ENCODE results near the gene KRTAP5-11.
"Not testable (repeated sequence)": the region's sequence is repeated elsewhere in the genome, so short reads cannot be mapped to it uniquely, and the experiment has no call there.

The KRTAP5-11 gene

GRCh38 chr11:71604798-71605488, 22.3 kb upstream of the KRTAP5-11 start:
- TF ChIP-seq, protein P1, sequence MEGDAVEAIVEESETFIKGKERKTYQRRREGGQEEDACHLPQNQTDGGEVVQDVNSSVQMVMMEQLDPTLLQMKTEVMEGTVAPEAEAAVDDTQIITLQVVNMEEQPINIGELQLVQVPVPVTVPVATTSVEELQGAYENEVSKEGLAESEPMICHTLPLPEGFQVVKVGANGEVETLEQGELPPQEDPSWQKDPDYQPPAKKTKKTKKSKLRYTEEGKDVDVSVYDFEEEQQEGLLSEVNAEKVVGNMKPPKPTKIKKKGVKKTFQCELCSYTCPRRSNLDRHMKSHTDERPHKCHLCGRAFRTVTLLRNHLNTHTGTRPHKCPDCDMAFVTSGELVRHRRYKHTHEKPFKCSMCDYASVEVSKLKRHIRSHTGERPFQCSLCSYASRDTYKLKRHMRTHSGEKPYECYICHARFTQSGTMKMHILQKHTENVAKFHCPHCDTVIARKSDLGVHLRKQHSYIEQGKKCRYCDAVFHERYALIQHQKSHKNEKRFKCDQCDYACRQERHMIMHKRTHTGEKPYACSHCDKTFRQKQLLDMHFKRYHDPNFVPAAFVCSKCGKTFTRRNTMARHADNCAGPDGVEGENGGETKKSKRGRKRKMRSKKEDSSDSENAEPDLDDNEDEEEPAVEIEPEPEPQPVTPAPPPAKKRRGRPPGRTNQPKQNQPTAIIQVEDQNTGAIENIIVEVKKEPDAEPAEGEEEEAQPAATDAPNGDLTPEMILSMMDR (IDR thresholded peaks at IDR 0.05; ENCODE audit: low read depth, low read length, missing control alignments) = peak; percentile 33
- H3K4me3 ChIP-seq (ENCODE audit: low read depth, low read length); DNase-seq (ENCODE audit: low read depth): not testable (repeated sequence)

- not testable (repeated sequence) for H3K4me3 ChIP-seq (ENCODE audit: low read depth, low read length); DNase-seq (ENCODE audit: low read depth)
Measured at GRCh38 chr11:71603221-71603620, 20.5 kb upstream of the KRTAP5-11 start.

GRCh38 chr11:71589546-71589920, 6.9 kb upstream of the KRTAP5-11 start:
- not testable (repeated sequence) for H3K4me3 ChIP-seq (ENCODE audit: low read depth, low read length); DNase-seq (ENCODE audit: low read depth)

DNA sequence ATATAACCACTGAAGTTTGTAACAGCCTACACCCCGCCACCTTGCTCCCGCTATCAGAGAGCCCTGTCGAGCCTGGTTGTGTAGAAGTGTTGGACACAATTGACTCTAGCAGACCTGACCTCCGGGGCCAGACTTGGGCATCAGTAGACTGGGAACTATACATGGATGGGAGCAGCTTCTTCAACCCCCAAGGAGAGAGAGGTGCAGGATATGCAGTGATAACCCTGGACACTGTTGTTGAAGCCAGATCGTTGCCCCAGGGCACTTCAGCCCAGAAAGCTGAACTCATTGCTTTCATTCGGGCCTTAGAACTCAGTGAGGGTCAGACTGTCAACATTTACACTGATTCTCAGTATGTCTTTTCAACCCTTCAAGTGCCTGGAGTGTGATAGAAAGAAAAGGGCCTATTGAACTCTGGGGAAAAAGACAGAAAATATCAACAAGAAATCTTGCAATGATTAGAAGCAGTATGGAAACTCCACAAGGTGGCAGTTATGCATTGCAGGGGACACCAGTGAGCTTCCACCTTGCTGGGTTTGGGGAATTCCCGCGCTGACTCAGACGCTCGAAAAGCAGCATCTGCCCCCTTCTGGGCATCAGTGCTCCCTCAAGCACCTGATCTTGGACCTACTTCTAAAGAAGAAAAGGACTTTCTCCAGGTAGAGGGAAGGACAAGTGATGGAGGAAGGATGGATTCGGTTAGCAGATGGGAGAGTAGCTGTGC, 6.3 kb upstream of the KRTAP5-11 start:
- not testable (repeated sequence) for H3K4me3 ChIP-seq (ENCODE audit: low read depth, low read length)
- TF ChIP-seq, protein P1 (IDR thresholded peaks at IDR 0.05; ENCODE audit: low read depth, low read length, missing control alignments) = peak; percentile 30
- peak; percentile 30 for DNase-seq (ENCODE audit: low read depth)

GRCh38 chr11:71588314-71588713, 5.6 kb upstream of the KRTAP5-11 start:
- H3K4me3 ChIP-seq (ENCODE audit: low read depth, low read length); DNase-seq (ENCODE audit: low read depth): not testable (repeated sequence)

DNA sequence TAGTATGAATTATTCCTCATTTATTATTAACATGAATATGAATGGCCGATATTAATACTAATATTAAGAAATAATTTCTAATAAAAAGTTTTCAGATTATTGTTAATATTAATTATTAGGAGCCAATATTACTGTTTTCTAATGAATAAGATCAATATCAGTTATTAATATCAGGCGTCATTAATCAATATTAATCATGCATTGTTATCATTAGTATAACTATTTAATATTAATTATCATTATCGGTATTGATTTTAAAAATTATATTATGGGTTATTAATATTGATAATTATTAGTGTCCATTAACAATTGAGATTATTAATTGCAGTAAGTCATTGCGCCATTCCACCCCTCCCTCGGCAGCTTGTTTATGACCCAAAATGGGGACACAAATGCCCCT, 3.0 kb upstream of the KRTAP5-11 start:
- not testable (repeated sequence) for H3K4me3 ChIP-seq (ENCODE audit: low read depth, low read length); DNase-seq (ENCODE audit: low read depth)

GRCh38 chr11:71582969-71583368, 294 bp upstream of the KRTAP5-11 start:
- H3K4me3 ChIP-seq (ENCODE audit: low read depth, low read length); DNase-seq (ENCODE audit: low read depth): not testable (repeated sequence)

GRCh38 chr11:71581826-71582225, 849 bp downstream of the KRTAP5-11 start:
- TF ChIP-seq, protein P1 (IDR thresholded peaks at IDR 0.05; ENCODE audit: low read depth, low read length, missing control alignments) = no peak
- DNase-seq (ENCODE audit: low read depth) = no peak
- H3K4me3 ChIP-seq (ENCODE audit: low read depth, low read length) = no peak overlapping the region

- DNase-seq (ENCODE audit: low read depth) = no peak
- TF ChIP-seq, protein P1 (IDR thresholded peaks at IDR 0.05; ENCODE audit: low read depth, low read length, missing control alignments) = peak; percentile 92
- H3K4me3 ChIP-seq (ENCODE audit: low read depth, low read length) = no peak overlapping the region
Measured at GRCh38 chr11:71580057-71581003, 2.3 kb downstream of the KRTAP5-11 start.

DNA sequence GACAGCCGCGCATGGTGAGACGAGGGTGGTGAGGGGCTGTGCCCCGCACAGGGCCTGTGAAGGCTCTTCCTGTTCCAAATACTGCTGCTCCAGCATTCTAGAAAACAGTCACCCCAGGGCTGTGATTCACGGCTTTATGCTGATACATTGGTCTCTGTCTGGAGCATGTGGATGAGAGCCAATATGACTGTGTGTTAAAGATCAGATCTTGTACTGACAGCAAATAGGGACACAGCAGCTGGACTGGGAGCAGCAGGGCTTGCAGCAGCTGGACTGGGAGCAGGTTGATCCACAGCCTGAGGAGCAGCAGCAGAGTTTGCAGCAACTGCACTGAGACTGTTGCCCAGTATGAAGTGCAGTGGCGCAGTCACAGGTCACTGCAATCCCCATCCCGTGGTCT, 3.2 kb downstream of the KRTAP5-11 start:
- H3K4me3 ChIP-seq (ENCODE audit: low read depth, low read length); DNase-seq (ENCODE audit: low read depth): not testable (repeated sequence)
